SU-DHL-6 (cell line): ENCODE measurements around the gene EPS8.

Experiments used
- EZH2phosphoT487 ChIP-seq: fragments of 200-600 bp; sonication (generic), shearing (Covaris generic); conservative IDR thresholded peaks from 2 replicates; pipeline ENCODE4 v1.6.1; 2018; ENCODE audit warnings: mild to moderate bottlenecking, antibody characterized with exemption, low read length, moderate library complexity, mixed read lengths
- TF ChIP-seq, protein P1 (sequence below): fragments of 200-600 bp; sonication (generic); IDR thresholded peaks from one replicate; pipeline ENCODE4 v1.5.1; 2017; ENCODE audit warnings: antibody characterized with exemption, mild to moderate bottlenecking, low read length, moderate library complexity; ENCODE audit not compliant: insufficient read depth, poor library complexity, severe bottlenecking

DNA sequence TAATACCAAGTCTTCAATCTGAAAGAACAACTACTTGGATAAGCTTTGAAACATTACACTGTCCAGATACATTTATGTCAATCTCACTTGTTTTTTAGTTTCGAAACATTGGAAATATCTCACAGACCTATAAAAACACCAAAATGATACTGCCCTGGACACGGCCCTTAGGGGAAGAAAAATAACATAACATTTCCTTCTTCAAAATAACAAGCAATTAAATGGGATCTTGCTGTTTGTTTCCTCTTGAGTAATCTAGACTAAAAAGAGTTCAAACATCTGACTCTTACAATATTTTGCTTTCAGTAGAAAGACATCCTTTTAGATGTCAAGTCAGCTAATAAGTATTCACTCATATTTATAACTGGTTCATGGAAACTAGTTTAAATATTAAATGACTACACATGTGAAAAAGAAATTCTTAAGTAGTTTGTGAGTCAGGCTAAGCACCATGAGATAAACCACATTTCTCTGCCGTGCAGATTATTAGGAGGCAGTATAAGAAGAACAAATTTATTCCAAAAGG lies 87.5 kb downstream of the EPS8 start:
- TF ChIP-seq, protein P1, sequence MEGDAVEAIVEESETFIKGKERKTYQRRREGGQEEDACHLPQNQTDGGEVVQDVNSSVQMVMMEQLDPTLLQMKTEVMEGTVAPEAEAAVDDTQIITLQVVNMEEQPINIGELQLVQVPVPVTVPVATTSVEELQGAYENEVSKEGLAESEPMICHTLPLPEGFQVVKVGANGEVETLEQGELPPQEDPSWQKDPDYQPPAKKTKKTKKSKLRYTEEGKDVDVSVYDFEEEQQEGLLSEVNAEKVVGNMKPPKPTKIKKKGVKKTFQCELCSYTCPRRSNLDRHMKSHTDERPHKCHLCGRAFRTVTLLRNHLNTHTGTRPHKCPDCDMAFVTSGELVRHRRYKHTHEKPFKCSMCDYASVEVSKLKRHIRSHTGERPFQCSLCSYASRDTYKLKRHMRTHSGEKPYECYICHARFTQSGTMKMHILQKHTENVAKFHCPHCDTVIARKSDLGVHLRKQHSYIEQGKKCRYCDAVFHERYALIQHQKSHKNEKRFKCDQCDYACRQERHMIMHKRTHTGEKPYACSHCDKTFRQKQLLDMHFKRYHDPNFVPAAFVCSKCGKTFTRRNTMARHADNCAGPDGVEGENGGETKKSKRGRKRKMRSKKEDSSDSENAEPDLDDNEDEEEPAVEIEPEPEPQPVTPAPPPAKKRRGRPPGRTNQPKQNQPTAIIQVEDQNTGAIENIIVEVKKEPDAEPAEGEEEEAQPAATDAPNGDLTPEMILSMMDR: no peak
- TF ChIP-seq EZH2phosphoT487: no peak
